ENCODE measurements around the gene RNF169.

Gene RNF169, protein sequence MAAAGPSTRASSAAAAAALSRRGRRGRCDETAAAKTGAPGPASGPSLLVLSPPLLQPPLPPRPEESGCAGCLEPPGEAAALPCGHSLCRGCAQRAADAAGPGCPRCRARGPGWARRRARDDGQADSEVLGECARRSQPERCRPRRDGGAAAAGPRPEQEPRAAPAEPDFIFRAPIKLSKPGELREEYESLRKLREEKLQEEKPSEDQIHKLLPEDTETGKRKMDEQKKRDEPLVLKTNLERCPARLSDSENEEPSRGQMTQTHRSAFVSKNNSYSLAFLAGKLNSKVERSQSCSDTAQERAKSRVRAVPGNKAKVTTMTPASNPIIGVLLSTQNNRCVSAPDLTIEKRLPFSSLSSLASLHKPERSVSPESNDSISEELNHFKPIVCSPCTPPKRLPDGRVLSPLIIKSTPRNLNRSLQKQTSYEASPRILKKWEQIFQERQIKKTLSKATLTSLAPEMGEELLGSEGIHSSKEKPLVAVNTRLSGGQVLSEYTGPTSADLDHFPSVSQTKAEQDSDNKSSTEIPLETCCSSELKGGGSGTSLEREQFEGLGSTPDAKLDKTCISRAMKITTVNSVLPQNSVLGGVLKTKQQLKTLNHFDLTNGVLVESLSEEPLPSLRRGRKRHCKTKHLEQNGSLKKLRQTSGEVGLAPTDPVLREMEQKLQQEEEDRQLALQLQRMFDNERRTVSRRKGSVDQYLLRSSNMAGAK

DNA sequence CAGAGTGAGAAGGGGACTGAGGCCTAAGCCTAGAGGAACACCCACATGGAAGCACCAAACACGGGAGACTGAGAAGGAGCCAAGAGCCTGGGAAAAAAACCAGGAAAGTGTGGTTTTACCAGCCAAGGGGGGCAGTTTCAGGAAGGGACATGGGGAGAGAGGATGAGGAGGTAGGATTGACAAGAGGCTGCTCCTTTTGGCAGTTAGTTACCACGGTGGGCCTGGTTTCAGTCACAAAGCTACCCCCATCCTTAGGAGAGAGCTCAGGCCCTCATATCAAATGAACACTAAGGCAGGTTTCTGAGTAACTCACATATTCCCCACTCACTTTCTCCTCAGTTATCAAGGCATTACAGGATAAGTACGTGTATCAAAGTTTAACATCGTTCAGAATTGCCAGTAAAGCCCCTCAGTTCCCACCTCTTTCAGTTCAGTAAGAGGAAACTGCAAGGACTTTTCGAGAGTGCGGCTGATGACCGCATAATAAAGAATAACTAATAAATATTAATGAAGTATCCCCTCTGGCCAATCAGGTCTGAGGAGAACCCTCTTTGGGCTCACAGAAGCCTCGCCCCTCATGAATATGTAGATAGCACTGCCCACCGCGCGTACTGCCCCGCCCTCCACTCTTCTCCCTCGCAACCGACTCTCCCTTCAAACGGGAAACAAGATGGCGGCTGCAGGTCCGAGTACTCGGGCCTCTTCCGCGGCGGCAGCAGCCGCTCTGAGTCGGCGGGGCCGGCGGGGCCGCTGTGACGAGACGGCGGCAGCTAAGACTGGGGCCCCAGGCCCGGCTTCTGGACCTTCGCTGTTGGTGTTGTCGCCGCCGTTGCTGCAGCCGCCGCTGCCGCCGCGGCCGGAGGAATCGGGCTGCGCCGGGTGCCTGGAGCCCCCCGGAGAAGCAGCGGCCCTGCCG lies at the start of gene RNF169:
TSS of gene RNF169 (plus strand) at position 639 of the 916 bp plus-strand sequence. CDS start at position 671, 32 bp downstream.
- peak; percentile 93 for DNase-seq

DNA sequence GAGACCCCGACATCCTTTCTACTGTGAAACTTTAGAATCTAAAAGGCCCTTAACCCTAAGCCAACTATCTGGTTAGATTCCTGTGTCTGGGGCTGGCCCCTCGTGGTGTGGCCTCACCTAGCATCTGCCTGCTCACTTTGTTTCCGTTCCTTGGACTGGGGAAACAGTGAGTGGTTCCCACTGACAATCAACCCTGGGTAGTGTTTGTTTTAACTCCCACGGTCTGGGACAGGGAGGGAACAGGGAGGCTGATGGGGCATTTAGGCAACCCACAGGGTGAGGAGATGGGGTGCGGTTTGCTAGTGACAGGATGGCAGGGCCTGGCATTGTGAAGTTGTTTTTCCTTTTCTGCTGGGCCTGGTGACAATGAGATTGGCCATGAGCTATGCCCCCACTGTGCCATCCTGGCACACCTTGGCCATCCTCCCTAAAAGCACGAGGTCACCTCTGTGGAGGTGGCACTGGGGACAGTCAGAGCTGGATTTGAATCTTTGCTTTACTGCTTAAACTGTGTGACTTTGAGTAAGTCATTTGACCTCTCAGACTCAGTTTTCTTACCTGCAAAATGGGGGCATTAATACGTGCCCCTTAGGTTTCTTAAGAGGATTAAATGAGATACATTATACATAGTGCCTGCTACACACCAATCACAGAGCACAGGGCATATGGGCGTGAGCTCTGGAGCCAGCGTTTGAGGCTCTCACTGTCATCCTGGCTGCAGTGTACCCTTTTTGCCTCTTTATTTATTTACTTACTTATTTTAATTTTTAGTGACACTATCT lies 48.8 kb upstream of the RNF169 start:
- DNase-seq, result no peak

DNA sequence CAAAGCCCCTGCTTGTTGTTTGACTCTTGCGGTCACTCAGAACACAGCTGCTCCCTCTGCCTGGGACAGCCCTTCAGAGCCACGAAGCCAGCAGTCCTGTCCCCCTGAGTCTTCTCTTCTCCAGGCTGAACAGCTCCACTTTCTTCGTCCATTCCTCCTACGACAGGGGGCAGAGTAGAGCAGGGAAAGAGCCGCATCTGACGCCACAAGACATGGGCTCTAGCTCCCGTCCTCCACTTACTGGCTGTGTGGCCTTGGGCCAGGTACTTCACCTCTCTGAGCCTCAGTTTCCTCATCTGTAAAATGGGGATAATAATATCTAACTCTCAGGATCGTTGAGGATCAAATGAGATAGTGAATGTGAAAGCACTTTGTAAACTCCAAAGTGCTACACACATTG lies 47.3 kb upstream of the RNF169 start:
- peak; percentile 11 for DNase-seq

DNA sequence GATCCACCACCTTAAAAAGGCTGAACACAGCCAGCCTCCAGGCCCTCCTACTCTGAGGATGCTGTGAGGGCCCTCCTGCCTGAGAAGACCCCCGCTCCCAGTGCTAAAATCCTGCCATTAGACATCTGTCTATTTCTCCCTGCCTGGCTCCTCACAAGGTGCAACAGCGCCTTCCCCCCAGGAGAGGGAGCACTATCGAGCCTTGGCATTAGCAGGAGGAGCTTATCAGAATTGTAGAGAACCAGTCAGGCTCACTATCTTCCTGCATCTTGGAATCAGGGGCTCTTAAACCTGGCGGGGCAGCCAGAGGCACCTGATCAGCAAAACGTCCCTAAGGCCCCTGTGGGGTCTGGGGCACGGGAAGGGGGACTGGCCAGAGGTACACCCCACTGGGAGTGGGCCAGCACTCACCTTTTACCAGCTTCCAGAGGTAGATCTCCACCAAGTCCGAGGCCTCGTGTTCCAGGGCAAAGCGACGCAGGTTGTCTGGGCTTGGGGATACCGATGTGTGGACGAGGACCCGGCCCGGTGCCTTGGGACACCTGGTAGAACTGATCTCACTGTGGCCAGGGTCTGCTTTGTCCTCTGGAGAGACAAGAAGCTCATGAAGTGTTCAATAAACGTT lies 46.2 kb upstream of the RNF169 start:
- DNase-seq, result peak; percentile 73

DNA sequence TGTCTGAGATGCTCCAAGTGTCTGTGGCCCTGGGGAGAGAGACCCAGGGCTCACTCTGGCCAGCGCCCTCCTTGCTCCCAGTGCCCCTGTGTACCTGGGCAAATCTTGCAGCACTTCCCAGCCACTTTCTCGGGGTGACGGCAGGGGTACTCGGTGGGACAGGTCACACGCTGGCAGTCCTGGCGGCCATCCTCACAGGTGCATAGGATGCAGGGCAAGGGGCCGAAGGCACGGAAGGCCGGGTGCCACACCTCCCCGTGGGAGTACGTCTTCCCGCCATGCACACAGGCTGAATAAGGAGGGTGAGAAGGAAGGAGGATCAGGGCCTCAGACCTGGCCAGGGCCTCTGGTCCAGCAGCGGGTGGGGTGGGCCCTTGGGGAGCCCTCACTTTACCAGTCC lies 45.4 kb upstream of the RNF169 start:
- DNase-seq, result no peak

DNA sequence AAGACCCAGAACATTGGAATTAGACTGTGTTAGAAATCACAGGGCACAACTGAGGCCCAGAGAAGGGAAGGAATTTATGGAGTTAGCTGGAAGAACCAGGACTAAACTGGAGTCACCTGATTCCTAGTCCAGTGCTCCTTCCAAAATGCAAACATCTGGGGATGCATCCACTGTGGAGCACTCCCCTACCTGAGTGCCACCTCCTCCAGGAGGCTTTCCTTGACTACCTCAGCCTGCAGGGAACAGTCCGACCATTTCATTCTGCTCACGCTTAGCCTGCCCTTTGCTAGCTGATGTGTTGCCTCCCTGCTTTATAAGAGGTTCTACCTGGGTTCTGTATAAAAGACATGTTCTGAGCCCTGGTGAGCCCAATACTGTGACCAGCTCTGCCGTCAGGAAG lies 41.5 kb upstream of the RNF169 start:
- no peak for DNase-seq

DNA sequence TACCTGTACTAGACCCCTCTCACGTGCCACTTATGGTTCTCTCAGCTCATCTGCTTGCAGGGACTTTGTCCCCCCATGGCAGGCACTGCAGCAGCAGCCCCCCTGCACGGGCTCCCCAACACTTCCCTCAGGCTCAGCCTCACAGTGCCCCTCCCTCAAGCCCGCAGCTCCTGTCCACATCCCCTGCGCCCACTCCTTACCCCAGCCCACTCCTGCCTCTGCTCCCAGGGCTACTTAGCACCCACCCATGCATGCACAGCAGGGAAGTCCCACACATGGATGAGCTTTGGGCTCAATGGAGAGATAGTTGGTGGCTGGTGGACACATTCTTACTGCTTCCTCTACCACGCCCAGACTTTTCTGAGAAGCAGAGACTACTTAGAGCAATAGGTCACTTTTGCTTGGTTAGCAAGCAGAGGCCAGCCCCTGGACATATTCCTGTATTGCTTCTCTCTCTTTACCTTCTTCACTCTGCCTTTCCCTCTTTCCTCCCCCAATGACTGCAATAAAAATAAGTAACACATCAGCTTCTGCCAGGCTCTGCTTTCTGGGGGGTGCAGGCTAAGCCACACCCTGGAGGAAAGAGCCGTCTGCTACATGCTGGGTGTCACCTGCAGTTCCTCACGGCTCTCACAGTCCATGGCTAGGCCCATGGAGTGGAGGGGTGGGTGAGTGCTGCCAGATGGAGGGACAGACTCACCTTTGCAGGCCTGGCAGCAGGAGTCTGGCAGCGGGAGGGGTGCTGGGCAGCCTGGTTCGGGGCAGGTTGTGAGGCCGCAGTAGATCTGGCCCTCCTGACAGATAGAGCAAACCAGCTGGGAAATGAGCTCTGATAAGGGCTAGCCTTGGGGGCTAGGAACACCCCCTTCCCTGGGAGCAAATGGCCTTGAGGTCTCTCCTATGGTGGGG lies 40.8 kb upstream of the RNF169 start:
- no peak for DNase-seq

DNA sequence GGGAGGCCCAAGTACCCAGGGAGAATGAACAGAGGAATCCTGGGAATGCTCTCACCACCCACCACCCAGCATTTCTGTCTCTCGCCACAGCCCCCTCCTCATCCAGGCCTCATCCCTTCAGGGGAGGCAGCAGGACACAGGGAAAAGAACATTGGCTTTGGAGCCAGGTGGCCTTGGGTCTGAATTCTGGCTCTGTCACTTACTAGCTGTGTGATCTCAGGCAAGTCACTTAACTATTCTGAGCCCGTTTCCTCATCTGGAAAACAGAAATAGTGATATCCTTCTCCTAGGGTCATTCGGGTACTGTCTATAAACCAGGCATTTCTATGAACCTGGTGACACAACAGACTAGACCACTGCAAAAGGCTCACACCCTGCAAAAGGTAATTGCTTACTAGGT lies 39.5 kb upstream of the RNF169 start:
- no peak for DNase-seq

DNA sequence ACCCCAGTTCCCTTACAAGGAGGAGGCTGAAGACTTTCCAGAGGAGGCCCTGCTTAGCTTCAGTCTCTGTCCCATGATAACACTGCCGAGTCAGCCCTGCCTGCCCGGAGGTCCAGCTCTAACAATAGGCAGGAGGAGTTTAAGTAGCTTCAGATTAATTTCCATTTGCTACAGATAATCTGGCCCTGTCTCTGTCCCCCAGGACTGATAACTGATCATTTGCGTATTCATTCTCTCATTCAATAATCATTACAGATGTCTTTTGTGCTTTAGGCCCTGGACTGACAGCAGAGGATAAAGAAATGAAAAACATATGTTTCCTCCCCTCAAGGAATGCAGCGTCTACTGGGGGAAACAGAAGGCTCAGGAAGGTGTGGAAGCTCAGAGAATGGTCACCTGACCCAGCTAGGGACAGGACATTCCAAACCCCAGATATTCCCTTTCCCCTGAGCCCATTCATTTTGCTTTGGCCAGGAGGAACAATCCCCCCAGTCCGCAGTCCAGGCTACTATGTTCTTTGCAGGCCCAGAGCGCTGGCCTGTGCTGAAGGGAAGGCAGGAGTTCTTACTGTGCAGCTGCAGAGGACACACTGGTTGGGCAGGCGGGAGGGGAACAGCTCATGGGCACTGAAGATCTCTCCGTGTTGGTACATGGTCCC lies 38.2 kb upstream of the RNF169 start:
- no peak for DNase-seq

DNA sequence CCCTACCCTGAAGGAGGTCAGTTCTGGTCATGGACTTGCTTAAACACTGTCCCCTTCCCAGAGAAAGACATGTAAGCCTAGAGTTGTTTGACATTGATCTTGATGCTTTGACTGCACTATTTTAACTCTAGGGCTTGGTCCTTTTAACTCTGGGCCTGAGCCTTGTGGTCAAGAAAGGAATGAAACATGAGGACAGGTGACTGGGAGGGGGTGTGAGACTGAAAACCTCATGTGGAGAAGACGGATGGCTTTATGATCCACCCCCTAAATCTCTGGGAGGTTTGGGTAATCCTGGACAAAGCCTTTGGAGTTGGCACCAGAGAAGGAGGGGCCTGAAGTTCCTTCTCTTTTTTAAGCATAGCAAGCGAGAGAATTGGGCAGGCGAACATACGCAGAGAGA lies 35.0 kb upstream of the RNF169 start:
- no peak for DNase-seq

DNA sequence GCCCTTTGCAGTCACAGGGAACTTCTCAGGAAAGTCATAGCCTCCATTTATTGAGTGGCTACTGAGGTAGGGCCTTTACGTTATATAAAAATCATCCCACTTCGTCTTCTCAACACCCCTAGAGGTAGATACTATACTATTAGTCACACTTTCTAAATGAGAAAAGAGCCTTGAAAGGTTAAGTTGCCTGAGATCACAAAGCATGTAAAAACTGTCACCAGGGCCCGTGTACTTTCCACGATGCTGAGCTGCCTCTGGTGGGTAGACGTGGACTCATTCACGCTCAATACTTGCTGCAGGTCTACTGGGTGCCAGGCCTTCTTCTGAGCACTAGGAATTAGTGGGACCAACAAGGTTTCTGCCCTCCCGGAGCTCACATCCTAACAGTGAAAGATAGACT lies 33.7 kb upstream of the RNF169 start:
- peak; percentile 7 for DNase-seq

DNA sequence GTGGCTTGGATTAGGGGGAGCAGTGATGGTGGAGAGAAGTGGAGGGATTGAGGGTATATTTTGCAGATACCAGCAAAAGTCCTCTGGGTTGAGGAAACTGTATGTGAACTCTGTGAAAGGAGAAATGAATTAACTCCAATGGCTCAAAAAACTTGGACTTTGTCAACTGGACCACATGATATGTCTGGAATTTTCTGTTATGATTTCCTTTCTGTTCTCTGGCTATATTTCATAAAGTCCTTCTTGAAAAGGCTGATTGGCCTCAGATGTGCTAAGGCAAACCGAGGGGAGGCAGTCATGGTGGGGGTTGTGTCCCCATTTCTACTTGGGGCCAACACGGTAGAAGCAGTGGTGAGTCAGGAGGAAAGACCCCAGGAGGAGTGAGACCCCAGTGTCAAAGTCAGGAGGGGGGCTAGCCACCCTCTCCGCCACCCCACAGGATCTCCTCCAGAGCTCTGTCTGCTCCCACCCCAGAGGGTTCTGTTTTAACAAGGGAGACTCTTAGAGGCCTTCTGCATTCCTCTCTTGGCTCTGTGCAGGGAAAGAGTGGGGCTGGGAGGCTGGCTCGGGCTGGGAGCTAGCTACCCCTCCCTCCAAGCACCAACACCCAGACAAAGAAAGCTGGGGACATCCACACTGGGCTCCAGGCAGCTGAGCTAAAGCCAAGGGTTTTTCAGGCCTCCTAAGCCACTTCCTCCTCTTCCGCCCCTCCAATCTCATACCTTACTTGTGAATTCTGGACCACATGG lies 31.3 kb upstream of the RNF169 start:
- no peak for DNase-seq

DNA sequence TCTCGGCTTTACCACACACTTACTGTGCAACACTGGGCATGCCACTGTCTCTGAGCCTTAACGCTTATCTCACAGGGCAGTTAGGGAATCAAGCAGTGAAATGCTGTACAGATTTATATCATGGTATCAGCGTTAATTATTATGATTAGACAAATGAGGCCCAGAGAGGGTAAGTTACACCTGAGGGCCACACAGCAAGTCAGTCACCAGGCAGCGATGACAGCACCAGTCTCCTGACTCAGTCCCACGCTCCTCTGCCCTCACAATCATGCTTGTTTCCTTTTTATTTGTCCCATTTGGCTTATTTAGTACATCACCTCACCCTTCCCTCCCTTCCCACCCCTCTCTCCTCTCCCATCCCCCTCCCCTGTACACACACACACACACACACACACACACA lies 29.6 kb upstream of the RNF169 start:
- DNase-seq, result no peak

DNA sequence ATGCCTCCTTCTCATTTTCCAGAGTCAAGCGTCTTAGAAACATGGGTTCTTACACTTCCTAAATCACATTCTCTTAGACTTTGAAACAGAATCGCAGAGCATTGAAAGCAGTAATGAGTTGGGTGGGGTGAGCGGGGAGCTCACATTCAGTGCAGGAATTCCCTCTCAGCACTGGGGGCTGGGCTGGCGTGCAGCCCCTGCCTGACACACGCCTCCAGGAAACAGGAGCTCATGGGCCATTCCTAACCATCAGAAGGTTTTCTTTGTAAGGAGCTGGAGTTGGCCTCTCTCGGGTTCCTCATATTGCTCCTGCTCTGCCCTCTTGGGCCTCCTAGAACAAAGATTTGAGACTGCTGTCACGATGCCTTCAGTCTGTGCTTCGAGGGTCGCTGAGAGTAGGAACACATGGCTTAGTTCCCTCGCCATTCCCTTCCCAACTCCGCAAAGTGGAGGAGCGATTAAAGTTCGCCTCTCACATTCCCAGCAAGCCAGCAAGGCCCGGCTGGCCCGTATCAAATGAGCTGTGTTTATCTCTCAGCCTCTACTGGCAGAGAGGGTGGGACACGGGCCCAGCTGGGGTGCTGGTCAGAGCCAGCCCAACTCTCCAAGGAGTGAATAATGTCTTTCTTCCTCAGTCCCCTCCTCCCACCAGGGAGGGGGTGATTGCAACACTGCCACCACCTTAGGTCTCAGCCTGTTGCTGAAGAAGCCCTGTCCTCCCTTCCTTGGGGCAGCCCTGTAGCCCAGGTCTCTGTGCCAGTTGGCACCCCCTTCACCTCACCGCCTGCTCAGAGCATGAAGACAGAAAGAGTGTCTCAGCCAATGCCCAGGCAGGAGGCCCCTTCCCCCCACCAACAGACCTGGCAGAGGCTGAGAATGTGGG lies 27.8 kb upstream of the RNF169 start:
- DNase-seq, result no peak

DNA sequence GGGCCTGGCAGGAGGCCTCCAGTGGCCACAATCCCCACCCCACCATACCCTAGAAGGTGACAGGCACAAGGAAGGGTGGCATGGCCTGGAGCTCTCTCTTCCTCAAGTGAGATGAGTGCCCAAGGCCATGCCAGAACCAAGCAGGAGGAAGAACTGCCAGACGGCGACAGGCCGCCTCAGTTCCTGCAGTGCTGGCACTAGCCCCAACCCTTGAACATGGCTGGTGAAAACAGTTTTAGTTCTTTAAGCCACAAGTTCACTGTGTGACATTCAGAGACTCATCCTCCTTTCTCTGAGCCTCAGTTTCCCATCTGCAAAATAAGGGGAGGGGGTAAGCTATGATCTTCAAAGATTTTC lies 27.2 kb upstream of the RNF169 start:
- DNase-seq, result no peak

DNA sequence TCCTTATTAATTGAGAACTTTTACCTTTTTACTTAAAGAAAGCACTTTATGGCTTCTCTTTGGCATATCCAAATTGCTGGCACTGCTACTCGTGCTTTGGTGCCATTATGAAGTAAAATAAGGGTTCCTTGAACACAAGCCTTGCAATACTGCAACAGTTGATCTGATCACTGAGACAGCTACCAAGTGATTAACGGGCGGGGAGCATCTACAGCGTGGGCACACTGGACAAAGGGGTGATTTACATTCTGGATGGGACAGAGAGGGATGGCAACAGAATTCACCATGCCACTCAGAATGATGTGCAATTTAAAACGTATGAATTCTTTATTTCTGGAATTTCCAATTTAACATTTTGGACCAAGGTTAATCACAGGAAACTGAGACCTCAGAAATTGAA lies 25.1 kb upstream of the RNF169 start:
- no peak for DNase-seq

DNA sequence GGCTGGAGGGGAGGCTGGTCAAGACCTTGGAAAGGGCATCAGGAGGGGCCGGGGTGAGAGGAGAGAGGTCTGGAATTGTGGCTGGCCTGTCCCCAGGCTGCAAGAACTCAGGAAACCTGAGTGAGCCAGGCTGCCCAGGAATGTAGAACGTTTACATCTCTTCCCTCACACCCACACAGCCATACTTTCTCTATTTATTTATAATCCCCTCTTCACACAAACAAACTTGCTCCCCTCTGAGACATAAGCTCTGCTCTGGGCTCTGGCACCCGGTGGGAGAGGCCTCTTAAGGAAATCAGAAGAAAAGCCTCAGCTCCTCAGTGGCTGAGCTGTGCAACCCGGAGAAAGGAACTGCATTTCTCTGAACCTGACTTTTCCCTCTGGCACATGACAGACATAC lies 22.9 kb upstream of the RNF169 start:
- no peak for DNase-seq

DNA sequence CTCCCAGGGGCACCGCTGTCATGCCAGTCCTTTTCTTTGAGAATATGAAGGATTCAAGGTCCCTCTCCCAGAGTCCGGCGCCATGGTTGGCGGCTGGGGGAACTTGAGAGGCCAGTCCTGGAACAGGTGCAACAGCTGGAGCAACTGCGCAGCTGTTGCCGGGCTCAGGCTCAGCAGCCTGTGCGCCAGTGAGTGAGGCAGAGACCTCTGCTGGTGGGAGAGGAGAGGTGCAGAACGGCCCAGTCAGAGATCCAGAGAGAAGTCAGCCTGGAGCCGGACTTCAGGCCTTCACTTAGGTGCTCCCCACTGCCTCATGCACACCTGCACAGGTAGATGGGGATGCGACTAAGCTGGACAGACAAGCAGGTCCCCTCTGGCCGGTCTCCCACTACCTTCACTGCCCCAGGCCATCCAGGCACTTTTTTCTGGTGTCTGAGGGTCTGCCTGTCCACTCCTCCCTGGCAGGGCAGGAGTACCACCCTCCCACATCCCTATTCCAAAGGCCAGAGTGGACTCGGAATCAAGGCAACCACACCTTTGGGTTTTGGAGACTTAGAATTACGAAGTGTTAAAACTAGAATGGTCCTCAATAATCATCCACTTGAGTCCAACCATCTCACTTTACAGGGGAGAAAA lies 22.0 kb upstream of the RNF169 start:
- peak; percentile 67 for DNase-seq
